ENCODE data around the gene SEMA6D.

The SEMA6D gene

GRCh38 chr15:47674586-47675232 is 42.6 kb upstream of the SEMA6D start:
- Histone ChIP-seq H4K91ac (ENCODE audit: low read length) (no peak overlapping the region), H3K27ac (ENCODE audit: low read length, poor library complexity, severe bottlenecking) (no peak overlapping the region), H3K27me3 (ENCODE audit: control insufficient read depth in 1 of 2, insufficient read depth in 1 of 2, low read length in 2 of 2) (peaks cover 0 to 5% of the 10 kb centered on the region in 2 experiments), H4K8ac (ENCODE audit: low read length) (no peak overlapping the region), H3K23ac (ENCODE audit: low read length in 2 of 2) (no peak overlapping the region), H3K14ac (ENCODE audit: low read length in 2 of 2) (no peak overlapping the region), H2BK120ac (ENCODE audit: low read depth, low read length) (no peak overlapping the region), H3K4me1 (ENCODE audit: control insufficient read depth, insufficient read depth, low read depth, low read length) (no peaks in the 10 kb centered on the region), H3K4me3 (ENCODE audit: insufficient read depth in 1 of 2, low read depth in 1 of 2, low read length in 2 of 2) (no peak overlapping the region), H3K4me2 (ENCODE audit: low read length, poor library complexity, severe bottlenecking) (no peak overlapping the region), H2BK15ac (ENCODE audit: low read depth, poor library complexity, severe bottlenecking) (no peak overlapping the region), H3K18ac (ENCODE audit: low read depth in 1 of 2, low read length in 2 of 2) (no peak overlapping the region), H3K9me3 (ENCODE audit: control insufficient read depth, low read length) (no peaks in the 10 kb centered on the region), H3K79me1 (replicated peaks; ENCODE audit: low read length, poor library complexity, severe bottlenecking) (no peaks in the 10 kb centered on the region), H2BK12ac (ENCODE audit: low read length in 2 of 2) (no peak overlapping the region), H2BK5ac (ENCODE audit: low read depth, low read length, poor library complexity, severe bottlenecking) (no peak overlapping the region), H3K9ac (ENCODE audit: low read length) (no peak overlapping the region), H2AK5ac (ENCODE audit: low read length, severe bottlenecking) (no peak overlapping the region), H3K36me3 (ENCODE audit: control insufficient read depth in 1 of 2, insufficient read depth in 2 of 2, low read depth in 1 of 2, low read length in 2 of 2) (no peaks in the 10 kb centered on the region), H2AFZ (ENCODE audit: low read depth, low read length) (no peak overlapping the region), H3K4ac (ENCODE audit: low read depth in 1 of 2, low read length in 2 of 2) (no peak overlapping the region)
- DNase-seq = no peak
- WGBS = 97% methylated on average over 7 of the region's 8 CpGs

GRCh38 chr15:47675735-47676134 is 41.6 kb upstream of the SEMA6D start:
- Histone ChIP-seq H3K4me1 (ENCODE audit: control insufficient read depth, insufficient read depth, low read depth, low read length) (no peaks in the 10 kb centered on the region), H3K18ac (ENCODE audit: low read depth in 1 of 2, low read length in 2 of 2) (no peak overlapping the region), H3K9ac (ENCODE audit: low read length) (no peak overlapping the region), H2BK15ac (ENCODE audit: low read depth, poor library complexity, severe bottlenecking) (no peak overlapping the region), H4K91ac (ENCODE audit: low read length) (no peak overlapping the region), H3K4ac (ENCODE audit: low read depth in 1 of 2, low read length in 2 of 2) (no peak overlapping the region), H2AFZ (ENCODE audit: low read depth, low read length) (no peak overlapping the region), H3K36me3 (ENCODE audit: control insufficient read depth in 1 of 2, insufficient read depth in 2 of 2, low read depth in 1 of 2, low read length in 2 of 2) (no peaks in the 10 kb centered on the region), H3K27ac (ENCODE audit: low read length, poor library complexity, severe bottlenecking) (no peak overlapping the region), H2AK5ac (ENCODE audit: low read length, severe bottlenecking) (no peak overlapping the region), H4K8ac (ENCODE audit: low read length) (no peak overlapping the region), H3K14ac (ENCODE audit: low read length in 2 of 2) (no peak overlapping the region), H3K23ac (ENCODE audit: low read length in 2 of 2) (no peak overlapping the region), H2BK120ac (ENCODE audit: low read depth, low read length) (no peak overlapping the region), H3K27me3 (ENCODE audit: control insufficient read depth in 1 of 2, insufficient read depth in 1 of 2, low read length in 2 of 2) (peaks cover 0 to 5% of the 10 kb centered on the region in 2 experiments), H2BK12ac (ENCODE audit: low read length in 2 of 2) (peak overlapping the region in 1 of 2 experiments; percentile 10), H3K79me1 (replicated peaks; ENCODE audit: low read length, poor library complexity, severe bottlenecking) (no peaks in the 10 kb centered on the region), H3K4me2 (ENCODE audit: low read length, poor library complexity, severe bottlenecking) (no peak overlapping the region), H3K4me3 (ENCODE audit: insufficient read depth in 1 of 2, low read depth in 1 of 2, low read length in 2 of 2) (no peak overlapping the region), H2BK5ac (ENCODE audit: low read depth, low read length, poor library complexity, severe bottlenecking) (no peak overlapping the region), H3K9me3 (ENCODE audit: control insufficient read depth, low read length) (no peaks in the 10 kb centered on the region)
- 60% methylated on average over 3 of the region's 3 CpGs for WGBS
- DNase-seq = no peak

- Histone ChIP-seq H2BK5ac (ENCODE audit: low read depth, low read length, poor library complexity, severe bottlenecking) (no peak overlapping the region), H2BK12ac (ENCODE audit: low read length in 2 of 2) (no peak overlapping the region), H3K4me3 (ENCODE audit: insufficient read depth in 1 of 2, low read depth in 1 of 2, low read length in 2 of 2) (no peak overlapping the region), H3K36me3 (ENCODE audit: control insufficient read depth in 1 of 2, insufficient read depth in 2 of 2, low read depth in 1 of 2, low read length in 2 of 2) (no peaks in the 10 kb centered on the region), H3K14ac (ENCODE audit: low read length in 2 of 2) (no peak overlapping the region), H3K79me1 (replicated peaks; ENCODE audit: low read length, poor library complexity, severe bottlenecking) (no peaks in the 10 kb centered on the region), H2BK120ac (ENCODE audit: low read depth, low read length) (no peak overlapping the region), H3K9ac (ENCODE audit: low read length) (no peak overlapping the region), H3K23ac (ENCODE audit: low read length in 2 of 2) (no peak overlapping the region), H3K4ac (ENCODE audit: low read depth in 1 of 2, low read length in 2 of 2) (no peak overlapping the region), H2BK15ac (ENCODE audit: low read depth, poor library complexity, severe bottlenecking) (no peak overlapping the region), H4K91ac (ENCODE audit: low read length) (no peak overlapping the region), H2AK5ac (ENCODE audit: low read length, severe bottlenecking) (no peak overlapping the region), H3K9me3 (ENCODE audit: control insufficient read depth, low read length) (no peaks in the 10 kb centered on the region), H2AFZ (ENCODE audit: low read depth, low read length) (no peak overlapping the region), H3K27ac (ENCODE audit: low read length, poor library complexity, severe bottlenecking) (no peak overlapping the region), H3K4me1 (ENCODE audit: control insufficient read depth, insufficient read depth, low read depth, low read length) (no peaks in the 10 kb centered on the region), H3K4me2 (ENCODE audit: low read length, poor library complexity, severe bottlenecking) (no peak overlapping the region), H3K27me3 (ENCODE audit: control insufficient read depth in 1 of 2, insufficient read depth in 1 of 2, low read length in 2 of 2) (no peaks in the 10 kb centered on the region), H4K8ac (ENCODE audit: low read length) (no peak overlapping the region), H3K18ac (ENCODE audit: low read depth in 1 of 2, low read length in 2 of 2) (no peak overlapping the region)
- WGBS = 80% methylated on average over 1 of the region's 1 CpG
- no peak for DNase-seq
These were observed 39.3 kb upstream of the SEMA6D start for GRCh38 chr15:47678040-47678439.

GRCh38 chr15:47682661-47683060 is 34.6 kb upstream of the SEMA6D start:
- no peak overlapping the region for H2BK5ac ChIP-seq (ENCODE audit: low read depth, low read length, poor library complexity, severe bottlenecking)
- WGBS = 95% methylated on average over 4 of the region's 4 CpGs
- DNase-seq = no peak
- H3K4me3 ChIP-seq (ENCODE audit: insufficient read depth in 1 of 2, low read depth in 1 of 2, low read length in 2 of 2) = no peak overlapping the region
- no peaks in the 10 kb centered on the region for H3K36me3 ChIP-seq (ENCODE audit: control insufficient read depth in 1 of 2, insufficient read depth in 2 of 2, low read depth in 1 of 2, low read length in 2 of 2)
- H3K4me1 ChIP-seq (ENCODE audit: control insufficient read depth, insufficient read depth, low read depth, low read length) = no peaks in the 10 kb centered on the region
- H3K9me3 ChIP-seq (ENCODE audit: control insufficient read depth, low read length) = no peaks in the 10 kb centered on the region
- H4K8ac ChIP-seq (ENCODE audit: low read length) = no peak overlapping the region
- no peak overlapping the region for H2AFZ ChIP-seq (ENCODE audit: low read depth, low read length)
- no peak overlapping the region for H3K27ac ChIP-seq (ENCODE audit: low read length, poor library complexity, severe bottlenecking)
- H3K9ac ChIP-seq (ENCODE audit: low read length) = no peak overlapping the region
- no peak overlapping the region for H2AK5ac ChIP-seq (ENCODE audit: low read length, severe bottlenecking)
- H3K79me1 ChIP-seq (replicated peaks; ENCODE audit: low read length, poor library complexity, severe bottlenecking) = no peaks in the 10 kb centered on the region
- H3K4ac ChIP-seq (ENCODE audit: low read depth in 1 of 2, low read length in 2 of 2) = no peak overlapping the region
- no peak overlapping the region for H3K14ac ChIP-seq (ENCODE audit: low read length in 2 of 2)
- H2BK15ac ChIP-seq (ENCODE audit: low read depth, poor library complexity, severe bottlenecking) = no peak overlapping the region
- H3K23ac ChIP-seq (ENCODE audit: low read length in 2 of 2) = no peak overlapping the region
- H3K18ac ChIP-seq (ENCODE audit: low read depth in 1 of 2, low read length in 2 of 2) = no peak overlapping the region
- H2BK120ac ChIP-seq (ENCODE audit: low read depth, low read length) = no peak overlapping the region
- H3K27me3 ChIP-seq (ENCODE audit: control insufficient read depth in 1 of 2, insufficient read depth in 1 of 2, low read length in 2 of 2) = no peaks in the 10 kb centered on the region
- no peak overlapping the region for H3K4me2 ChIP-seq (ENCODE audit: low read length, poor library complexity, severe bottlenecking)
- no peak overlapping the region for H4K91ac ChIP-seq (ENCODE audit: low read length)
- H2BK12ac ChIP-seq (ENCODE audit: low read length in 2 of 2) = no peak overlapping the region

Data from mesenchymal stem cell (in vitro differentiated cells and primary cell).